Measurements from ENCODE around the gene TMPRSS4. TPM values are rescaled to one million over a fixed set of nuclear protein-coding genes. Genes with fewer than 3 reads are reported as not detected.

TMPRSS4 gene
- total and polyA plus RNA-seq, 9 of the 15 experiments (the other 6 are each of a cell fraction or from before 2014, with no cell fraction given): 4.0 to 10.0 (median 5.6) TPM

DNA sequence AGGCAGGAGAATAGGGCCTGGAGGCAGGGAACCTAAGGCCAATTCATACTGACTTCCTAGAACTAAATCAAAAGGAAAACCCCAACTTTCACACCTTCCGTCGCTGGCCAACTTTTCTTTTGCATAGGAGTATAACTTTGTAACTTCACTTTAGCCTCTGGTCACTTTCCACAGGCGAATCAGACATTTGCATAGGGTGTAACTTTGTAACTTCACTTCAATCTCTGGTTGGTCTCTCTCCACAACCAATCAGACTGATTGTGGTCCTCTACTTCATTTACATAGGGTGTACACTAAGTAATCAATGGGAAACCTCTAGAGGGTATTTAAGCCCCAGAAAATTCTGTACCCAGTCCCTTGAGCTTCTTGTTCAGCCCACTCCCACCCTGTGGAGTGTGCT, 11.5 kb upstream of the TMPRSS4 start (continued):
- TF ChIP-seq, protein P1, sequence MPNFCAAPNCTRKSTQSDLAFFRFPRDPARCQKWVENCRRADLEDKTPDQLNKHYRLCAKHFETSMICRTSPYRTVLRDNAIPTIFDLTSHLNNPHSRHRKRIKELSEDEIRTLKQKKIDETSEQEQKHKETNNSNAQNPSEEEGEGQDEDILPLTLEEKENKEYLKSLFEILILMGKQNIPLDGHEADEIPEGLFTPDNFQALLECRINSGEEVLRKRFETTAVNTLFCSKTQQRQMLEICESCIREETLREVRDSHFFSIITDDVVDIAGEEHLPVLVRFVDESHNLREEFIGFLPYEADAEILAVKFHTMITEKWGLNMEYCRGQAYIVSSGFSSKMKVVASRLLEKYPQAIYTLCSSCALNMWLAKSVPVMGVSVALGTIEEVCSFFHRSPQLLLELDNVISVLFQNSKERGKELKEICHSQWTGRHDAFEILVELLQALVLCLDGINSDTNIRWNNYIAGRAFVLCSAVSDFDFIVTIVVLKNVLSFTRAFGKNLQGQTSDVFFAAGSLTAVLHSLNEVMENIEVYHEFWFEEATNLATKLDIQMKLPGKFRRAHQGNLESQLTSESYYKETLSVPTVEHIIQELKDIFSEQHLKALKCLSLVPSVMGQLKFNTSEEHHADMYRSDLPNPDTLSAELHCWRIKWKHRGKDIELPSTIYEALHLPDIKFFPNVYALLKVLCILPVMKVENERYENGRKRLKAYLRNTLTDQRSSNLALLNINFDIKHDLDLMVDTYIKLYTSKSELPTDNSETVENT (CRISPR knock-in tag; IDR thresholded peaks at IDR 0.05): no peak
- no peak for TF ChIP-seq NCOR1 (IDR thresholded peaks at IDR 0.05)
- TF ChIP-seq, protein P2, sequence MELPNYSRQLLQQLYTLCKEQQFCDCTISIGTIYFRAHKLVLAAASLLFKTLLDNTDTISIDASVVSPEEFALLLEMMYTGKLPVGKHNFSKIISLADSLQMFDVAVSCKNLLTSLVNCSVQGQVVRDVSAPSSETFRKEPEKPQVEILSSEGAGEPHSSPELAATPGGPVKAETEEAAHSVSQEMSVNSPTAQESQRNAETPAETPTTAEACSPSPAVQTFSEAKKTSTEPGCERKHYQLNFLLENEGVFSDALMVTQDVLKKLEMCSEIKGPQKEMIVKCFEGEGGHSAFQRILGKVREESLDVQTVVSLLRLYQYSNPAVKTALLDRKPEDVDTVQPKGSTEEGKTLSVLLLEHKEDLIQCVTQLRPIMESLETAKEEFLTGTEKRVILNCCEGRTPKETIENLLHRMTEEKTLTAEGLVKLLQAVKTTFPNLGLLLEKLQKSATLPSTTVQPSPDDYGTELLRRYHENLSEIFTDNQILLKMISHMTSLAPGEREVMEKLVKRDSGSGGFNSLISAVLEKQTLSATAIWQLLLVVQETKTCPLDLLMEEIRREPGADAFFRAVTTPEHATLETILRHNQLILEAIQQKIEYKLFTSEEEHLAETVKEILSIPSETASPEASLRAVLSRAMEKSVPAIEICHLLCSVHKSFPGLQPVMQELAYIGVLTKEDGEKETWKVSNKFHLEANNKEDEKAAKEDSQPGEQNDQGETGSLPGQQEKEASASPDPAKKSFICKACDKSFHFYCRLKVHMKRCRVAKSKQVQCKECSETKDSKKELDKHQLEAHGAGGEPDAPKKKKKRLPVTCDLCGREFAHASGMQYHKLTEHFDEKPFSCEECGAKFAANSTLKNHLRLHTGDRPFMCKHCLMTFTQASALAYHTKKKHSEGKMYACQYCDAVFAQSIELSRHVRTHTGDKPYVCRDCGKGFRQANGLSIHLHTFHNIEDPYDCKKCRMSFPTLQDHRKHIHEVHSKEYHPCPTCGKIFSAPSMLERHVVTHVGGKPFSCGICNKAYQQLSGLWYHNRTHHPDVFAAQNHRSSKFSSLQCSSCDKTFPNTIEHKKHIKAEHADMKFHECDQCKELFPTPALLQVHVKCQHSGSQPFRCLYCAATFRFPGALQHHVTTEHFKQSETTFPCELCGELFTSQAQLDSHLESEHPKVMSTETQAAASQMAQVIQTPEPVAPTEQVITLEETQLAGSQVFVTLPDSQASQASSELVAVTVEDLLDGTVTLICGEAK (IDR thresholded peaks at IDR 0.05): no peak
- TF ChIP-seq, protein P2 (CRISPR knock-in tag; IDR thresholded peaks at IDR 0.05): no peak
- TF ChIP-seq, protein P3, sequence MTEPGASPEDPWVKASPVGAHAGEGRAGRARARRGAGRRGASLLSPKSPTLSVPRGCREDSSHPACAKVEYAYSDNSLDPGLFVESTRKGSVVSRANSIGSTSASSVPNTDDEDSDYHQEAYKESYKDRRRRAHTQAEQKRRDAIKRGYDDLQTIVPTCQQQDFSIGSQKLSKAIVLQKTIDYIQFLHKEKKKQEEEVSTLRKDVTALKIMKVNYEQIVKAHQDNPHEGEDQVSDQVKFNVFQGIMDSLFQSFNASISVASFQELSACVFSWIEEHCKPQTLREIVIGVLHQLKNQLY (CRISPR knock-in tag; conservative IDR thresholded peaks at IDR 0.05): no peak
- TF ChIP-seq EWSR1 (IDR thresholded peaks at IDR 0.05; ENCODE audit: borderline replicate concordance, low read depth, partially characterized antibody): no peak
- TF ChIP-seq CBFB (CRISPR knock-in tag; IDR thresholded peaks at IDR 0.05): no peak
- TF ChIP-seq SREBF1 (IDR thresholded peaks at IDR 0.05; ENCODE audit: borderline replicate concordance, low read depth, low read length): no peak
- TF ChIP-seq STAG1 (CRISPR knock-in tag; IDR thresholded peaks at IDR 0.05; ENCODE audit: borderline replicate concordance): no peak
- TF ChIP-seq GABPA (tag; conservative IDR thresholded peaks at IDR 0.05; ENCODE audit: low read depth): no peak
- no peak for TF ChIP-seq ZBTB33 (CRISPR knock-in tag; IDR thresholded peaks at IDR 0.05)
